Measurements from ENCODE around the gene AHCYL2.

GRCh38 chr7:129218514-129219062 lies 6.2 kb upstream of the AHCYL2 start:
- TF ChIP-seq POLR2A (IDR thresholded peaks at IDR 0.05) (no peak), CTCF (IDR thresholded peaks at IDR 0.05 in 4 of 5, conservative IDR thresholded peaks at IDR 0.05 in 1 of 5) (peak; percentile 84 to 93 (median 92))

All from gastrocnemius medialis (tissue), 4 donors.